GM10248 (cell line): ENCODE data around the gene LY6G6C.

ENCODE experiments used
- CTCF ChIA-PET: fragments of 300-600 bp; sonication (Branson Sonifier 250); formaldehyde crosslinking; extraction: SDS; loops from one replicate; lab custom pipeline; 2021; ENCODE audit warnings: antibody characterized with exemption; lab: Yijun Ruan, JAX
- POLR2A ChIA-PET: fragments of 350-650 bp; sonication (Branson Sonifier 250); formaldehyde crosslinking; extraction: SDS; loops from one replicate; lab custom pipeline; 2020; ENCODE audit warnings: antibody characterized with exemption; lab: Yijun Ruan, JAX
- DNase-seq: peaks from one replicate; pipeline ENCODE4 v3.0.0; 2012; ENCODE audit errors: extremely low spot score
- TF ChIP-seq, protein P1 (sequence below): IDR thresholded peaks from 2 replicates; pipeline ENCODE4 v1.5.1; 2012; ENCODE audit warnings: mild to moderate bottlenecking, low read depth; ENCODE audit errors: extremely low read depth, missing control alignments, control extremely low read depth

The LY6G6C gene

GRCh38 chr6:31690231-31691077, 31.1 kb downstream of the LY6G6C start:
- DNase-seq: no peak
- CTCF ChIA-PET: interaction anchor here (0.7 to 6.1 kb wide), 9 partner anchors 8 to 144 kb away, joined by 3 to 26 read pairs (median 4); partner anchors contain the start of genes ATP6V1G2, LY6G5C and LY6G6D
- TF ChIP-seq, protein P1, sequence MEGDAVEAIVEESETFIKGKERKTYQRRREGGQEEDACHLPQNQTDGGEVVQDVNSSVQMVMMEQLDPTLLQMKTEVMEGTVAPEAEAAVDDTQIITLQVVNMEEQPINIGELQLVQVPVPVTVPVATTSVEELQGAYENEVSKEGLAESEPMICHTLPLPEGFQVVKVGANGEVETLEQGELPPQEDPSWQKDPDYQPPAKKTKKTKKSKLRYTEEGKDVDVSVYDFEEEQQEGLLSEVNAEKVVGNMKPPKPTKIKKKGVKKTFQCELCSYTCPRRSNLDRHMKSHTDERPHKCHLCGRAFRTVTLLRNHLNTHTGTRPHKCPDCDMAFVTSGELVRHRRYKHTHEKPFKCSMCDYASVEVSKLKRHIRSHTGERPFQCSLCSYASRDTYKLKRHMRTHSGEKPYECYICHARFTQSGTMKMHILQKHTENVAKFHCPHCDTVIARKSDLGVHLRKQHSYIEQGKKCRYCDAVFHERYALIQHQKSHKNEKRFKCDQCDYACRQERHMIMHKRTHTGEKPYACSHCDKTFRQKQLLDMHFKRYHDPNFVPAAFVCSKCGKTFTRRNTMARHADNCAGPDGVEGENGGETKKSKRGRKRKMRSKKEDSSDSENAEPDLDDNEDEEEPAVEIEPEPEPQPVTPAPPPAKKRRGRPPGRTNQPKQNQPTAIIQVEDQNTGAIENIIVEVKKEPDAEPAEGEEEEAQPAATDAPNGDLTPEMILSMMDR: no peak

DNA sequence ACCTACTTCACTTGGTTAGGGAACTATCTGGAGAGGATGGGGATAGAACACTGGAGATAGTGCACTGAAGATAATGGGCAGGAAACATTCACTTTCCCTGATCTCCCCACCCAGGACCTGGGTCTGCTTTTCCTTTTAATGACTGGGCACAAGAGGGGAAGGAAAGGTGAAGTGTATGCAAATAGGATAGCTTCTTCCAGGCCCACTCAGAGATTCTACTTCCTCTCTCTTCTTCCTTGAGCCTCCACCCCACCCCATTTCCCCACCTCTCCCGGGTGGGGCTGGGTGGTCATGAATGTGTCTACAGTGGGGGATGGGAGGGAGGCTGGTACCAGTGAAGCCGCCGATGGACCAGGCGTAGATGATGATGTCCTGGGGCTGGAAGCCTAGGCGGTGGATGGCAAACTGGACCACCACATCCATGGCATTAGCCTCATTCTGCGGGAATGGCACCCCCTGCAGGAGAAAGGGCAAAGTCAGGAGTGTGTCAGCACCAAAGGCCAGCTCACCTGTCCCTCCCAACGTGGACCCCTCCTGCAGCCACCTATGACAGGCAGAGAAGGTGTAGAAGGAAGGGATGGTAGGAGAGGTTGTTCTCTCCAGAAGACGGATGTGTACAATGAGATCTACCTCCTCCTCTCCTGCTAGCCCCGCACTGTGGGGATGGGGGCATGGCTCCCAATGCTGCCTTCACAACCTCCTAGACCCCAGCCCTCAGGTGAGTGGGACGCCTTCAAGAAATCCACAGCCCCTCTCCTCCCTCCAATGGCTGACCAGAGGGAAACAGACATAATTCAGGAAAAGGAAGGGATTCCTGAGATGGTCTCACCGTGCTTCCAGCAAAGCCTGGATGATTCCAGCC, 32.1 kb downstream of the LY6G6C start:
- DNase-seq: no peak
- ChIA-PET CTCF (interaction anchor here (1.0 to 5.9 kb wide), 8 partner anchors 9 to 69 kb away, joined by 3 to 20 read pairs (median 4); partner anchors contain the start of genes ABHD16A, LY6G5C and LY6G6D), POLR2A (no interaction called here)
- TF ChIP-seq, protein P1: no peak

More at GRCh38 chr6:31690231-31691077, 31.1 kb downstream of the LY6G6C start:
- POLR2A ChIA-PET: interaction anchor here (0.6 kb wide), 1 partner anchor 130 kb away, joined by 10 read pairs; no protein-coding TSS in a partner anchor

- CTCF ChIA-PET: interaction anchor here (1.1 to 5.9 kb wide), 3 partner anchors 8 to 264 kb away, joined by 4 to 20 read pairs (median 4); partner anchors contain the start of gene LY6G5C
- DNase-seq: no peak
- TF ChIP-seq, protein P1: no peak
- POLR2A ChIA-PET: no interaction called here
Measured at GRCh38 chr6:31687860-31688693, 33.5 kb downstream of the LY6G6C start.

DNA sequence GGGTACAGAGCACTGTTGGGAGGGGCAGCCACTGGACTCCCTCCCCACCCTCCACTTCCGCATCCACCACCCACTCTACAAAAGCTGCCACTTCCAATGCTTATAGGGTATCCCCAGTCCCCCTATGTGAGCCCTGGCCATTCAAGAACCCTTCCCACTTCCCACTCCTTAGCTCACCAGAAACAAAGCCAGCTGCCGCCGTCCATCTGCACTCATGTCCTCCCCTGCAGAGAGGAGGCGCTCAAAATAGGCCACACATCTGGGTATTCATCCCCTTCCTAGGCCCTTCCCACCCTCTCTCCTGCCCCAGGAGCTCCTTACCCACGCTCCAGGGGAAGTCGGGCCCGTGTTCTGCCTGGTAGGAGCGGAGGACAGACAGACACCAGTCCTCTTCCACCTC, 34.2 kb downstream of the LY6G6C start:
- TF ChIP-seq, protein P1: no peak
- CTCF ChIA-PET: interaction anchor here (1.1 to 1.4 kb wide), 2 partner anchors 9 to 265 kb away, joined by 4 read pairs; no protein-coding TSS in a partner anchor
- POLR2A ChIA-PET: no interaction called here
- no peak for DNase-seq

DNA sequence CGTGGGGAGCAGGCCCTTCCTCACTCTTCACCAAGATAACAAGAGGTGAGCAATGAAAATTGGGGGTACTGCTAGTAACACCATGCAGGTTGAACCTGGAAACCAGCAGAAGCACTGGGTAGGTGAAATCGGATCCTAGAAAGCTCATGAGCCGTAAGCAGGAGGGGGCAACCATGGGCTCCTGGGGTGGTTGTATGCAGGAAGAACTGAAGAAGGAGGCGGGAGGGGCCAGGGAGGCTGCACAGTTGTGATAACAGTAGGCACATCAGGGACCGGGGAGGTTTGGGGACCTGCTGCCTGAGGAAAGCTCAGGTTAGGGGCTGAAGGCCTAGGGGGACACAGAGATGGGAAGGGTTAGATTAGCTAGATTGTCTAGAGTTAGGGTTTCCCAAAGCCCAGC, 35.1 kb downstream of the LY6G6C start:
- ChIA-PET CTCF (interaction anchor here (0.7 to 0.9 kb wide), 2 partner anchors 83 to 109 kb away, joined by 3 read pairs; partner anchors contain the start of gene VARS1), POLR2A (no interaction called here)

More for the DNA sequence above, 35.1 kb downstream of the LY6G6C start:
- no peak for DNase-seq
- TF ChIP-seq, protein P1: no peak
